HCT116 (cell line): ENCODE data around the gene NXF1. TPM values are rescaled to one million over a fixed set of nuclear protein-coding genes. Genes with fewer than 3 reads are reported as not detected.
A peak's percentile ranks its signal among the peaks of the same experiment; 100 is the strongest.

Source experiments
- ATAC-seq: fragments of 200-7000 bp; cut with Tn5 transposase; 2 replicates; pipeline ENCODE4 v1.9.1; 2020; ENCODE audit warnings: mild to moderate bottlenecking, moderate library complexity
- BruUV-seq: library from RNA; stranded (reverse); fragments of 400-500 nt; replicated peaks from 2 replicates; lab custom pipeline; 2021; lab: Mats Ljungman, UMichigan
- CTCF ChIA-PET: fragments of 300-600 bp; sonication (Branson Sonifier 250); formaldehyde crosslinking; loops from one replicate; lab custom pipeline; 2021; ENCODE audit warnings: antibody characterized with exemption; lab: Charles Lee
- POLR2A ChIA-PET: fragments of 300-600, 350-600 bp; sonication (Branson Sonifier 250); formaldehyde crosslinking; loops from one replicate; lab custom pipeline; 2021; ENCODE audit warnings: antibody characterized with exemption; lab: Charles Lee
- RAD21 ChIA-PET, 2 experiments: fragments of 300-600 bp; sonication (Branson Sonifier 250); formaldehyde crosslinking; loops; one replicate each; lab custom pipeline; 2023; ENCODE audit warnings: low total read pairs in 2 of 2; ENCODE audit not compliant: uncharacterized antibody in 2 of 2, unreplicated experiment in 2 of 2, low non-redundant PET in 1 of 2; lab: Charles Lee
- DNase-seq: peaks from one replicate; pipeline ENCODE4 v3.0.0-alpha.2; 2010; ENCODE audit warnings: low read depth, low spot score
- H2AFZ ChIP-seq: fragments of 200-600 bp; shearing (Covaris generic), sonication (generic); 2 replicates; pipeline ENCODE4 v1.6.1; 2017; ENCODE audit warnings: low read depth, mixed run types, mixed read lengths, antibody characterized with exemption, low read length; ENCODE audit not compliant: poor library complexity, severe bottlenecking
- H3K27ac ChIP-seq: 2 replicates; pipeline ENCODE4 v1.5.1; 2012; ENCODE audit warnings: low read depth, low read length
- H3K27me3 ChIP-seq: fragments of 200-600 bp; sonication (generic); 2 replicates; pipeline ENCODE4 v1.6.1; 2016; ENCODE audit warnings: mixed run types, low read length, mixed read lengths; ENCODE audit not compliant: insufficient read depth
- H3K36me3 ChIP-seq, 2 experiments: fragments of 200-500 bp in 1 of 2; fragments of 200-600 bp in 1 of 2; sonication (Bioruptor generic) in 1 of 2; sonication (generic) in 1 of 2; 2 replicates each; pipeline versions ENCODE4 v1.5.1 to v1.6.1; 2014 to 2016; ENCODE audit warnings: low read length in 2 of 2, inconsistent platforms in 1 of 2, mixed read lengths in 1 of 2, mixed run types in 1 of 2; ENCODE audit not compliant: insufficient read depth in 2 of 2, control insufficient read depth in 1 of 2
- H3K4me1 ChIP-seq, 2 experiments: fragments of 200-600 bp in 1 of 2; sonication (generic) in 1 of 2; 2 replicates each; pipeline versions ENCODE4 v1.5.1 to v1.6.1; 2012 to 2017; ENCODE audit warnings: low read length in 2 of 2, inconsistent platforms in 1 of 2, mild to moderate bottlenecking in 1 of 2, mixed read lengths in 1 of 2, mixed run types in 1 of 2, moderate library complexity in 1 of 2; ENCODE audit not compliant: insufficient read depth in 2 of 2, control insufficient read depth in 1 of 2
- H3K4me2 ChIP-seq: fragments of 200-600 bp; sonication (generic); 2 replicates; pipeline ENCODE4 v1.6.1; 2017; ENCODE audit warnings: mixed run types, low read length, mixed read lengths
- H3K4me3 ChIP-seq, 2 experiments: fragments of 200-600 bp in 1 of 2; sonication (generic) in 1 of 2; replicated peaks in 1 of 2; 2 replicates each; pipeline ENCODE4 v1.5.1; 2011 to 2016; ENCODE audit warnings: low read length in 2 of 2, control low read depth in 1 of 2, low read depth in 1 of 2, mild to moderate bottlenecking in 1 of 2, mixed read lengths in 1 of 2, mixed run types in 1 of 2
- H3K79me2 ChIP-seq: fragments of 200-600 bp; sonication (generic); 2 replicates; pipeline ENCODE4 v1.6.1; 2017; ENCODE audit warnings: mild to moderate bottlenecking, mixed run types, low read length, moderate library complexity, mixed read lengths; ENCODE audit not compliant: insufficient read depth
- H3K9ac ChIP-seq: fragments of 200-600 bp; sonication (generic); 2 replicates; pipeline ENCODE4 v1.6.1; 2016; ENCODE audit warnings: low read length, mixed read lengths
- H3K9me2 ChIP-seq: fragments of 200-600 bp; sonication (generic), shearing (Covaris generic); 2 replicates; pipeline ENCODE4 v1.6.1; 2017; ENCODE audit warnings: mixed run types, mild to moderate bottlenecking, moderate library complexity; ENCODE audit not compliant: insufficient read depth
- H3K9me3 ChIP-seq, 2 experiments: fragments of 200-500 bp in 1 of 2; fragments of 200-600 bp in 1 of 2; sonication (Bioruptor generic) in 1 of 2; sonication (generic) in 1 of 2; 2 replicates each; pipeline ENCODE4 v1.6.1; 2014 to 2017; ENCODE audit warnings: low read length in 2 of 2, mixed read lengths in 2 of 2, inconsistent platforms in 1 of 2, low read depth in 1 of 2, mild to moderate bottlenecking in 1 of 2, mixed run types in 1 of 2, moderate library complexity in 1 of 2; ENCODE audit not compliant: control insufficient read depth in 1 of 2, insufficient read depth in 1 of 2
- H4K20me1 ChIP-seq: fragments of 200-600 bp; sonication (generic), shearing (Covaris generic); 2 replicates; pipeline ENCODE4 v1.6.1; 2017; ENCODE audit warnings: mixed run types, mild to moderate bottlenecking, moderate library complexity; ENCODE audit not compliant: insufficient read depth
- CEBPB ChIP-seq: IDR thresholded peaks from 2 replicates; pipeline ENCODE4 v1.6.1; 2012; ENCODE audit warnings: low read depth
- FOSL1 ChIP-seq: IDR thresholded peaks from 2 replicates; pipeline ENCODE4 v1.6.1; 2012; ENCODE audit warnings: low read depth
- JUND ChIP-seq: IDR thresholded peaks from 2 replicates; pipeline ENCODE4 v1.6.1; 2012
- POLR2A ChIP-seq: IDR thresholded peaks from 2 replicates; pipeline ENCODE4 v1.7.0; 2011; ENCODE audit warnings: borderline replicate concordance; ENCODE audit not compliant: insufficient read depth, insufficient read length; ENCODE audit errors: extremely low read depth
- POLR2AphosphoS5 ChIP-seq: IDR thresholded peaks from 2 replicates; pipeline ENCODE4 v1.6.1; 2011; ENCODE audit warnings: mild to moderate bottlenecking, low read depth, low read length, moderate library complexity
- SIN3A ChIP-seq: IDR thresholded peaks from 2 replicates; pipeline ENCODE4 v1.6.1; 2012; ENCODE audit warnings: low read depth
- SRF ChIP-seq: IDR thresholded peaks from 2 replicates; pipeline ENCODE4 v1.6.1; 2012; ENCODE audit warnings: low read depth
- YY1 ChIP-seq: IDR thresholded peaks from 2 replicates; pipeline ENCODE4 v1.6.1; 2011; ENCODE audit warnings: low read length, low read depth, moderate library complexity, mild to moderate bottlenecking; ENCODE audit not compliant: insufficient replicate concordance; ENCODE audit errors: extremely low read depth
- intact Hi-C: fragments of 100-400 bp; cut with micrococcal nuclease; formaldehyde crosslinking; loops from 2 replicates; pipeline ENCODE4 v1.10.0; 2022
- total RNA-seq: library from RNA; stranded (reverse); gene quantifications from one replicate; pipeline ENCODE4 v1.2.1, GENCODE V29; 2021; ENCODE audit not compliant: unreplicated experiment
- TF ChIP-seq, protein P1 (sequence below): IDR thresholded peaks from 2 replicates; pipeline ENCODE4 v1.6.1; 2012

Gene NXF1
- total RNA-seq, 1 experiment from 2014 or later = 55.5 TPM

DNA sequence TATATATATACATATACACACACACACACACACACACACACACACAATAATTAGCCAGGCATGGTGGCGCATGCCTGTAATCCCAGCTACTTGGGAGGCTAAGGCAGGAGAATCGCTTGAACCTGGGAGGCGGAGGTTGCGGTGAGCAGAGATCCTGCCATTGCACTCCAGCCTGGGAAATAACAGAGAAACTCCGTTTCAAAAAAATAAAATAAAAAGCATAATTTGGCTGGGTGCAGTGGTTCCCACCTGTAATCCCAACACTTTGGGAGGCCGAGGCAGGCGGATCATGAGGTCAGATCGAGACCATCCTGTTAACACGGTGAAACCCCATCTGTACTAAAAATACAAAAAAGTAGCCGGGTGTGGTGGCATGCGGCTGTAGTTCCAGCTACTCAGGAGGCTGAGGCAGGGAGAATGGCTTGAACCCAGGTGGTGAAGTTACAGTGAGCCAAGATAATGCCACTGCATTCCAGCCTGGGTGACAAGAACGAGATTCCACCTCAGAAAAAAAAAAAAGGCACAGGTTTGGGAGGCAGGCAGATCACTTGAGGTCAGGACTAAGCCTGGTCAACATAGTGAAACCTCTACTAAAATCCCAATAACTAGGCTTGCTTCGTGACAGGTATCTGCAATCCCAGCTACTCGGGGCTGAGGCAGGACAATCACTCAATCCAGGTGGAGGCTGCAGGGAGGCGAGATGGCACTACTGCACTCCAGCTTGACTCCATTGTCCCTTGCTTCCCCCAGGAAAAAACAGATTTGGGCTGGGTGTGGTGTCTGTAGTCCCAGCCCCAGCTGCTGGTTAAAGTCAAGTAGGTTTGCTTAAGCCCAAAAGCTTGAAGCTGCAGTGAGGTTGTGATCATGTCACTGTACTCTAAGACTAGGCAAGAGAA lies 45.9 kb upstream of the NXF1 start:
- peaks cover 40% of the 10 kb centered on the region for H3K79me2 ChIP-seq
- intact Hi-C loops = no loop called here
- ChIA-PET CTCF (interaction anchor here (0.7 kb wide), 1 partner anchor 30 kb away, joined by 3 read pairs; the partner anchor contains the start of gene SLC3A2), RAD21 (no interaction called here)
- H3K4me1 ChIP-seq = peaks cover 34 to 61% of the 10 kb centered on the region in 2 experiments
- no peak overlapping the region for H3K4me3 ChIP-seq
- peak overlapping the region; percentile 87 for H3K4me2 ChIP-seq
- H3K9ac ChIP-seq = peak overlapping the region; percentile 94
- TF ChIP-seq SRF = no peak
- peak; percentile 30 for TF ChIP-seq SIN3A
- peak; percentile 89; the same call in 1 of the 2 replicates for TF ChIP-seq POLR2AphosphoS5
- 0 out of 2 replicates have a peak, but pooled peaks have one; percentile 42 for TF ChIP-seq CEBPB
- no peak for TF ChIP-seq YY1
- TF ChIP-seq FOSL1 = 0 out of 2 replicates have a peak, but pooled peaks have one; percentile 30
- peak; percentile 42; the same call in 1 of the 2 replicates for TF ChIP-seq JUND
- TF ChIP-seq, protein P1, sequence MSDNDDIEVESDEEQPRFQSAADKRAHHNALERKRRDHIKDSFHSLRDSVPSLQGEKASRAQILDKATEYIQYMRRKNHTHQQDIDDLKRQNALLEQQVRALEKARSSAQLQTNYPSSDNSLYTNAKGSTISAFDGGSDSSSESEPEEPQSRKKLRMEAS = peak; percentile 35; the same call in 1 of the 2 replicates
- TF ChIP-seq POLR2A = peak; percentile 76
- TF ChIP-seq, all 23 proteins: peak for 7
- DNase-seq (peak; percentile 47), ATAC-seq (peak; percentile 37)
- Histone ChIP-seq H3K36me3 (peaks cover 31 to 38% of the 10 kb centered on the region in 2 experiments), H3K9me3 (no peaks in the 10 kb centered on the region), H3K9me2 (no peaks in the 10 kb centered on the region), H3K27me3 (no peaks in the 10 kb centered on the region), H3K27ac (peak overlapping the region; percentile 85), H2AFZ (no peak overlapping the region), H4K20me1 (peaks cover 33% of the 10 kb centered on the region)
- POLR2A ChIA-PET = interaction anchor here (1.2 to 9.9 kb wide), 12 partner anchors 9 to 260 kb away, joined by 4 to 343 read pairs (median 7); partner anchors contain the start of genes HNRNPUL2, SLC3A2, STX5 and TEX54
- no TSS peak for BruUV-seq
